Measurements from ENCODE around the gene NUBP2.

The NUBP2 gene

DNA sequence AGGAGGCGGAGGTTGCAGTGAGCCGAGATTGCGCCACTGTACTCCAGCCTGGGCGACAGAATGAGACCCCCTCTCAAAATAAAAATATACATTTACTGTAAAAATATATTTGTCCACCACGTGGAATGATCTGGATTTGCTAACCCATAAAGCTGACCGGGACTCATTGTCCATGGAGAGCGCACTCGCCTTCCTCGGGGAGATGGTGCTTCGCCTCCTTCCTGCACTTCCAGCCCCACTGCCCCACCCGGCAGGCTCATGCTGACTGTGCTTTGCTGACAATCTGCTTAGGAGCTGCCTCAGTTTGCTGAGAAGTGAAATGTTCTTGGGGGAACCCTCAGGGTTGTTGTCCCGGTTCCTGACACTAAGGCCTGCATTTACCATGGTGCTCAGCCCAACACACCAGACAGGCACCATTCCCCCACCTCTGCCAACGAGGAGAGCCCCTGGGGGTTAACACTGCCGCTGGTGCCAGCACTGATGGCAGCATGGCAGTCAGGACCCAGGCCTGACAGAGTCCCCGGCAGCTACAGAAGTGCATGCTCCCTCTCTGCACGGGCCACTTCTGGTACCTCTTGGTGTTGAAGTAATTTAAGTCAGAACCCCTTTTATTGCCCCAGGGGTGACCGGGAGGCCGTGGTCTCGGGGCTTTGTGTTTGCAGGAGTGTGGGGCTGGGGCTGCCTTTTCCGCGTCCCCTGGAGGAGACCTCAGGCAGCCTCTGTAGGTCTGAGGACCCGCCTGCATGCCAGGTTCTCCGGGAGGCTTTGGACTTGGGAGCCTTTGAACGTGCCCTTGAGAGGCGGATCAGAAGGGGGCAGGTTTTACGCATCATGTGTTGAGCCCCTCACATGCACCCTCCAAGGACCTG lies 2.5 kb downstream of the NUBP2 start:
- Histone ChIP-seq H3K4me3 (ENCODE audit: low read length in 2 of 2) (no peak overlapping the region), H3K79me1 (ENCODE audit: low read depth, low read length) (peaks cover 47% of the 10 kb centered on the region), H3K4me1 (ENCODE audit: control insufficient read depth in 2 of 2, insufficient read depth in 1 of 2, low read depth in 1 of 2, low read length in 2 of 2) (peaks cover 7% of the 10 kb centered on the region in 2 donors), H2AFZ (ENCODE audit: low read length) (no peak overlapping the region), H2AK5ac (ENCODE audit: low read depth, low read length) (no peak overlapping the region), H2BK5ac (ENCODE audit: low read length) (no peak overlapping the region), H3K4me2 (ENCODE audit: insufficient read depth, low read length, poor library complexity, severe bottlenecking) (no peak overlapping the region), H3K23ac (ENCODE audit: low read depth, low read length, poor library complexity) (no peak overlapping the region), H3K36me3 (replicated peaks in 1 of 2; ENCODE audit: control insufficient read depth in 2 of 2, insufficient read depth in 2 of 2, low read length in 2 of 2) (peaks cover 30 to 66% of the 10 kb centered on the region in 2 donors), H3K4ac (ENCODE audit: low read length) (no peak overlapping the region), H2BK15ac (ENCODE audit: low read length) (no peak overlapping the region), H4K91ac (ENCODE audit: low read depth, low read length, poor library complexity) (no peak overlapping the region), H3K14ac (ENCODE audit: low read length) (no peak overlapping the region), H3K9ac (ENCODE audit: low read depth, low read length, poor library complexity) (no peak overlapping the region), H2BK120ac (ENCODE audit: low read depth, low read length) (no peak overlapping the region), H3K27me3 (ENCODE audit: control insufficient read depth in 3 of 3, insufficient read depth in 3 of 3, low read depth in 1 of 3, low read length in 3 of 3) (no peaks in the 10 kb centered on the region), H3K18ac (ENCODE audit: low read length) (no peak overlapping the region), H2BK12ac (ENCODE audit: low read length) (no peak overlapping the region), H3K9me3 (replicated peaks in 1 of 2; ENCODE audit: control insufficient read depth in 2 of 2, insufficient read depth in 1 of 2, low read depth in 1 of 2, low read length in 2 of 2) (no peaks in the 10 kb centered on the region), H4K8ac (ENCODE audit: low read depth, low read length) (no peak overlapping the region), H3K27ac (replicated peaks; ENCODE audit: low read length) (no peak overlapping the region)
- DNase-seq (ENCODE audit: low spot score), result no peak
- WGBS, 2 donors (ENCODE audit: extremely low coverage in 2 of 2, insufficient read length in 2 of 2, insufficient replicate concordance in 1 of 2), result no CpG with 5 or more reads among the region's 26 CpGs

DNA sequence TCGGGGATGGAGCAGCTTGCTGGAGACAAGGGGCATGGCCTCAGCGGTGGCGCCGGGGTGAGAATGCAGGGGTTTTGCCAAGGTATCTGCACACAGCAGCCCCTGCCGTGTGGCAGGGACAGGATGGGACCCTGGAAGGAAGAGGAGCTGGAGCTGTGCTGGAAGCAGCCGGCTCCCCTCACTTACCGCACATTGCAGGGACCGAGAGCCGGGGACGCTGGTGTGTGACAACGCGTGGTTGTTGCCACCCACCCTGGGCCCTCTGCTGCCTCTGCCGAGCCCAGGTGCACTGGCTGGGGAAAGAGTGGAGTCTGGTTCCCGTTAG lies 3.0 kb downstream of the NUBP2 start:
- no peak overlapping the region for H2BK12ac ChIP-seq (ENCODE audit: low read length)
- H2AK5ac ChIP-seq (ENCODE audit: low read depth, low read length), result no peak overlapping the region
- no peaks in the 10 kb centered on the region for H3K27me3 ChIP-seq (ENCODE audit: control insufficient read depth in 3 of 3, insufficient read depth in 3 of 3, low read depth in 1 of 3, low read length in 3 of 3)
- H3K4me2 ChIP-seq (ENCODE audit: insufficient read depth, low read length, poor library complexity, severe bottlenecking), result no peak overlapping the region
- H2BK15ac ChIP-seq (ENCODE audit: low read length), result no peak overlapping the region
- no peak overlapping the region for H3K9ac ChIP-seq (ENCODE audit: low read depth, low read length, poor library complexity)
- H3K18ac ChIP-seq (ENCODE audit: low read length), result no peak overlapping the region
- no peak overlapping the region for H2BK120ac ChIP-seq (ENCODE audit: low read depth, low read length)
- peaks cover 47% of the 10 kb centered on the region for H3K79me1 ChIP-seq (ENCODE audit: low read depth, low read length)
- peaks cover 7% of the 10 kb centered on the region in 2 donors for H3K4me1 ChIP-seq (ENCODE audit: control insufficient read depth in 2 of 2, insufficient read depth in 1 of 2, low read depth in 1 of 2, low read length in 2 of 2)
- H3K23ac ChIP-seq (ENCODE audit: low read depth, low read length, poor library complexity), result no peak overlapping the region
- no peaks in the 10 kb centered on the region for H3K9me3 ChIP-seq (replicated peaks in 1 of 2; ENCODE audit: control insufficient read depth in 2 of 2, insufficient read depth in 1 of 2, low read depth in 1 of 2, low read length in 2 of 2)
- H3K27ac ChIP-seq (replicated peaks; ENCODE audit: low read length), result no peak overlapping the region
- no CpG with 5 or more reads among the region's 14 CpGs for WGBS, 2 donors (ENCODE audit: extremely low coverage in 2 of 2, insufficient read length in 2 of 2, insufficient replicate concordance in 1 of 2)
- H4K91ac ChIP-seq (ENCODE audit: low read depth, low read length, poor library complexity), result no peak overlapping the region
- H4K8ac ChIP-seq (ENCODE audit: low read depth, low read length), result no peak overlapping the region
- H3K14ac ChIP-seq (ENCODE audit: low read length), result no peak overlapping the region
- no peak overlapping the region for H3K4ac ChIP-seq (ENCODE audit: low read length)
- H3K36me3 ChIP-seq (replicated peaks in 1 of 2; ENCODE audit: control insufficient read depth in 2 of 2, insufficient read depth in 2 of 2, low read length in 2 of 2), result peaks cover 30 to 66% of the 10 kb centered on the region in 2 donors
- H2BK5ac ChIP-seq (ENCODE audit: low read length), result no peak overlapping the region
- H2AFZ ChIP-seq (ENCODE audit: low read length), result no peak overlapping the region
- H3K4me3 ChIP-seq (ENCODE audit: low read length in 2 of 2), result no peak overlapping the region
- no peak for DNase-seq (ENCODE audit: low spot score)

DNA sequence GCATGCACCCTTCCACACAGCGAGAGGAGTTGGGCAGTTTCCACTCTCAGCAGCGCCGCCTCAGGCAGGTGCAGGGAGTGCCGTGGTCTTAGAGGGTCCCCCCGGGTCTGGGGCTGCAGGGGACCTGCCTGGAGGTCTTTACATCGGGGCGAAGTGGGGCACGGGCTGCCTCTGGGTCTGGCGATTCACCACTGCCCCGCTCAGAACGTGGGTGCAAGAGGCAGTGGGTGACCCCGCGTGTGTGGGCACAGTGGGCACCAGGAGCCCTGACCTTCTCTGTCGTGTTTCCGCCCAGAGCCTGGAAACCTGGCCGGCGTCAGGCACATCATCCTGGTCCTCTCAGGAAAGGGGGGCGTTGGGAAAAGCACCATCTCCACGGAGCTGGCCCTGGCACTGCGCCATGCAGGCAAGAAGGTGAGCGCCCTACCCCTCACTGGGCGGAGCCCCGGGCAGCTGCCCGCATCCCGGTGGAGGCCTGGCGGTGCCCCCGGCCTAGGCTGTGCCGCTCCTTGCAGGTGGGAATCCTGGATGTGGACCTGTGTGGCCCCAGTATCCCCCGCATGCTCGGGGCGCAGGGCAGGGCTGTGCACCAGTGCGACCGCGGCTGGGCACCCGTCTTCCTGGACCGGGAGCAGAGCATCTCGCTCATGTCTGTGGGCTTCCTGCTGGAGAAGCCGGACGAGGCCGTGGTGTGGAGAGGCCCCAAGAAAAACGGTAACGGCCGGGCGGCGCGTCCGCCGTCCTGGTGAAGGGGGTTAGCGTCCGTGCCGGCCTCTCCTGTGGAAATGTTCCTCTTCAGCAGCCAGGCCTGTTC lies 3.7 kb downstream of the NUBP2 start:
- peaks cover 31 to 65% of the 10 kb centered on the region in 2 donors for H3K36me3 ChIP-seq (replicated peaks in 1 of 2; ENCODE audit: control insufficient read depth in 2 of 2, insufficient read depth in 2 of 2, low read length in 2 of 2)
- H2BK120ac ChIP-seq (ENCODE audit: low read depth, low read length), result no peak overlapping the region
- no peak overlapping the region for H3K14ac ChIP-seq (ENCODE audit: low read length)
- no peak overlapping the region for H4K91ac ChIP-seq (ENCODE audit: low read depth, low read length, poor library complexity)
- H2BK5ac ChIP-seq (ENCODE audit: low read length), result no peak overlapping the region
- H3K4me1 ChIP-seq (ENCODE audit: control insufficient read depth in 2 of 2, insufficient read depth in 1 of 2, low read depth in 1 of 2, low read length in 2 of 2), result peaks cover 4 to 5% of the 10 kb centered on the region in 2 donors
- no peak overlapping the region for H3K27ac ChIP-seq (replicated peaks; ENCODE audit: low read length)
- no peak overlapping the region for H4K8ac ChIP-seq (ENCODE audit: low read depth, low read length)
- peak overlapping the region; percentile 21 for H3K9ac ChIP-seq (ENCODE audit: low read depth, low read length, poor library complexity)
- peak overlapping the region in 1 of 2 donors; percentile 47 for H3K4me3 ChIP-seq (ENCODE audit: low read length in 2 of 2)
- no peaks in the 10 kb centered on the region for H3K27me3 ChIP-seq (ENCODE audit: control insufficient read depth in 3 of 3, insufficient read depth in 3 of 3, low read depth in 1 of 3, low read length in 3 of 3)
- H2AK5ac ChIP-seq (ENCODE audit: low read depth, low read length), result no peak overlapping the region
- H3K23ac ChIP-seq (ENCODE audit: low read depth, low read length, poor library complexity), result no peak overlapping the region
- H3K18ac ChIP-seq (ENCODE audit: low read length), result no peak overlapping the region
- no peak overlapping the region for H3K4ac ChIP-seq (ENCODE audit: low read length)
- H2BK15ac ChIP-seq (ENCODE audit: low read length), result no peak overlapping the region
- no peak overlapping the region for H2BK12ac ChIP-seq (ENCODE audit: low read length)
- no peak overlapping the region for H2AFZ ChIP-seq (ENCODE audit: low read length)
- no CpG with 5 or more reads among the region's 51 CpGs for WGBS, 2 donors (ENCODE audit: extremely low coverage in 2 of 2, insufficient read length in 2 of 2, insufficient replicate concordance in 1 of 2)
- H3K9me3 ChIP-seq (replicated peaks in 1 of 2; ENCODE audit: control insufficient read depth in 2 of 2, insufficient read depth in 1 of 2, low read depth in 1 of 2, low read length in 2 of 2), result no peaks in the 10 kb centered on the region
- H3K79me1 ChIP-seq (ENCODE audit: low read depth, low read length), result peaks cover 43% of the 10 kb centered on the region
- H3K4me2 ChIP-seq (ENCODE audit: insufficient read depth, low read length, poor library complexity, severe bottlenecking), result no peak overlapping the region
- no peak for DNase-seq (ENCODE audit: low spot score)

DNA sequence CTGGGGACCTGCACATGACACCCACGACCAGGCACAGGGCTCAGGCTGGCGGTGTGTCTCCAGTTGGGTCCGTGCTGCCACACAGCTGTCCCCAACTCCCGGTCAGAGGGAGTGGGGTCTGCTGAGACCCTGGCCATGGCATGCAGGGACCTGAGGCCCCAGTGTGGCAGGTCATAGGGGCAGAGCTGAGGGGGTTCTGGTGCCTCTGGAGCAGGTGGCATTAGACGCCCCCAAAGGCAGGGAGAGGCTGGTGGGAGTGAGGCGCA lies 4.2 kb downstream of the NUBP2 start:
- H3K9ac ChIP-seq (ENCODE audit: low read depth, low read length, poor library complexity), result no peak overlapping the region
- H3K36me3 ChIP-seq (replicated peaks in 1 of 2; ENCODE audit: control insufficient read depth in 2 of 2, insufficient read depth in 2 of 2, low read length in 2 of 2), result peaks cover 31 to 69% of the 10 kb centered on the region in 2 donors
- no peak overlapping the region for H2BK15ac ChIP-seq (ENCODE audit: low read length)
- no peak overlapping the region for H3K4ac ChIP-seq (ENCODE audit: low read length)
- H3K4me1 ChIP-seq (ENCODE audit: control insufficient read depth in 2 of 2, insufficient read depth in 1 of 2, low read depth in 1 of 2, low read length in 2 of 2), result peaks cover under 1 to 3% of the 10 kb centered on the region in 2 donors
- no peaks in the 10 kb centered on the region for H3K27me3 ChIP-seq (ENCODE audit: control insufficient read depth in 3 of 3, insufficient read depth in 3 of 3, low read depth in 1 of 3, low read length in 3 of 3)
- no peak overlapping the region for H3K14ac ChIP-seq (ENCODE audit: low read length)
- no peak overlapping the region for H3K4me3 ChIP-seq (ENCODE audit: low read length in 2 of 2)
- no peak overlapping the region for H3K27ac ChIP-seq (replicated peaks; ENCODE audit: low read length)
- peaks cover 43% of the 10 kb centered on the region for H3K79me1 ChIP-seq (ENCODE audit: low read depth, low read length)
- H2BK12ac ChIP-seq (ENCODE audit: low read length), result no peak overlapping the region
- H3K4me2 ChIP-seq (ENCODE audit: insufficient read depth, low read length, poor library complexity, severe bottlenecking), result no peak overlapping the region
- no peak overlapping the region for H2BK5ac ChIP-seq (ENCODE audit: low read length)
- no peak overlapping the region for H2AFZ ChIP-seq (ENCODE audit: low read length)
- H3K23ac ChIP-seq (ENCODE audit: low read depth, low read length, poor library complexity), result no peak overlapping the region
- no peak overlapping the region for H4K91ac ChIP-seq (ENCODE audit: low read depth, low read length, poor library complexity)
- H3K9me3 ChIP-seq (replicated peaks in 1 of 2; ENCODE audit: control insufficient read depth in 2 of 2, insufficient read depth in 1 of 2, low read depth in 1 of 2, low read length in 2 of 2), result no peaks in the 10 kb centered on the region
- no peak overlapping the region for H3K18ac ChIP-seq (ENCODE audit: low read length)
- no peak overlapping the region for H4K8ac ChIP-seq (ENCODE audit: low read depth, low read length)
- H2AK5ac ChIP-seq (ENCODE audit: low read depth, low read length), result no peak overlapping the region
- DNase-seq (ENCODE audit: low spot score), result no peak
- no peak overlapping the region for H2BK120ac ChIP-seq (ENCODE audit: low read depth, low read length)
- WGBS, 2 donors (ENCODE audit: extremely low coverage in 2 of 2, insufficient read length in 2 of 2, insufficient replicate concordance in 1 of 2), result no CpG with 5 or more reads among the region's 6 CpGs
